Mesendoderm (in vitro differentiated cells): ENCODE data around the gene BOD1.

Experiments
- DNase-seq: peaks from one replicate; pipeline ENCODE4 v3.0.0; 2013
- H2AK5ac ChIP-seq: 2 replicates; pipeline ENCODE4 v1.6.1; 2013; ENCODE audit warnings: low read length, inconsistent platforms
- H2BK120ac ChIP-seq: 2 replicates; pipeline ENCODE4 v1.6.1; 2013; ENCODE audit warnings: low read depth, mild to moderate bottlenecking, low read length, moderate library complexity, mixed read lengths
- H2BK15ac ChIP-seq: replicated peaks from 2 replicates; pipeline ENCODE4 v1.6.1; 2013; ENCODE audit warnings: low read depth, mild to moderate bottlenecking, moderate library complexity
- H2BK5ac ChIP-seq: 2 replicates; pipeline ENCODE4 v1.6.1; 2013; ENCODE audit warnings: low read length, inconsistent platforms
- H3K18ac ChIP-seq: 2 replicates; pipeline ENCODE4 v1.6.1; 2013; ENCODE audit warnings: mild to moderate bottlenecking, low read length, mixed read lengths
- H3K23ac ChIP-seq: one replicate; pipeline ENCODE4 v1.6.1; 2013; ENCODE audit warnings: low read length
- H3K27ac ChIP-seq: 2 replicates; pipeline ENCODE4 v1.5.1; 2013; ENCODE audit warnings: low read depth, mild to moderate bottlenecking, inconsistent platforms, low read length, moderate library complexity
- H3K27me3 ChIP-seq: 2 replicates; pipeline ENCODE4 v1.6.1; 2013; ENCODE audit warnings: low read length, control low read depth, mild to moderate bottlenecking, inconsistent platforms; ENCODE audit not compliant: insufficient read depth, poor library complexity
- H3K36me3 ChIP-seq: 2 replicates; pipeline ENCODE4 v1.6.1; 2013; ENCODE audit warnings: low read length, inconsistent platforms; ENCODE audit not compliant: control insufficient read depth, insufficient read depth
- H3K4ac ChIP-seq: one replicate; pipeline ENCODE4 v1.6.1; 2013; ENCODE audit warnings: low read depth, mild to moderate bottlenecking, low read length, moderate library complexity
- H3K4me1 ChIP-seq: 2 replicates; pipeline ENCODE4 v1.6.1; 2013; ENCODE audit warnings: low read depth, low read length, inconsistent platforms; ENCODE audit not compliant: control insufficient read depth
- H3K4me2 ChIP-seq: 2 replicates; pipeline ENCODE4 v1.6.1; 2013; ENCODE audit warnings: low read length
- H3K4me3 ChIP-seq: 2 replicates; pipeline ENCODE4 v1.5.1; 2013; ENCODE audit warnings: mild to moderate bottlenecking, low read length
- H3K56ac ChIP-seq: one replicate; pipeline ENCODE4 v1.6.1; 2013; ENCODE audit warnings: low read length
- H3K79me1 ChIP-seq: 2 replicates; pipeline ENCODE4 v1.6.1; 2013; ENCODE audit warnings: low read length, inconsistent platforms
- H3K79me2 ChIP-seq: 2 replicates; pipeline ENCODE4 v1.6.1; 2013; ENCODE audit warnings: mild to moderate bottlenecking, low read length; ENCODE audit not compliant: control insufficient read depth, insufficient read depth
- H3K9ac ChIP-seq: 2 replicates; pipeline ENCODE4 v1.6.1; 2013; ENCODE audit warnings: low read length, inconsistent platforms
- H4K5ac ChIP-seq: one replicate; pipeline ENCODE4 v1.6.1; 2013; ENCODE audit warnings: low read length
- H4K8ac ChIP-seq: one replicate; pipeline ENCODE4 v1.6.1; 2013; ENCODE audit warnings: low read depth, mild to moderate bottlenecking, control low read depth, low read length, moderate library complexity
- WGBS: extraction: QIAGEN DNeasy Blood & Tissue Kit; methylation state at CpG from one replicate; pipeline ENCODE4 v1.1.7; 2013; ENCODE audit warnings: low lambda C conversion rate, missing lambda C conversion rate; ENCODE audit not compliant: insufficient coverage; ENCODE audit errors: extremely low coverage; 5-methylcytosine and 5-hydroxymethylcytosine counted together

The BOD1 gene

GRCh38 chr5:173643964-173644363, 27.5 kb upstream of the BOD1 start:
- Histone ChIP-seq H3K36me3 (no peaks in the 10 kb centered on the region), H4K5ac (no peak overlapping the region), H3K4ac (no peak overlapping the region), H3K27ac (no peak overlapping the region), H3K4me3 (no peak overlapping the region), H4K8ac (no peak overlapping the region), H3K9ac (no peak overlapping the region), H3K4me2 (no peak overlapping the region), H3K23ac (no peak overlapping the region), H3K18ac (no peak overlapping the region), H2BK120ac (no peak overlapping the region), H2BK5ac (no peak overlapping the region), H3K79me1 (no peaks in the 10 kb centered on the region), H3K27me3 (no peaks in the 10 kb centered on the region), H3K79me2 (no peaks in the 10 kb centered on the region), H3K4me1 (peaks cover 2% of the 10 kb centered on the region), H2BK15ac (no peak overlapping the region), H3K56ac (no peak overlapping the region), H2AK5ac (no peak overlapping the region)
- peak; percentile 77 for DNase-seq
- no CpG with 5 or more reads among the region's 3 CpGs for WGBS

GRCh38 chr5:173642895-173643481, 26.5 kb upstream of the BOD1 start:
- no peak overlapping the region for H3K9ac ChIP-seq
- no peak overlapping the region for H3K56ac ChIP-seq
- no peak overlapping the region for H2BK5ac ChIP-seq
- H3K4me3 ChIP-seq, result no peak overlapping the region
- H4K5ac ChIP-seq, result no peak overlapping the region
- no peak overlapping the region for H3K27ac ChIP-seq
- H3K23ac ChIP-seq, result no peak overlapping the region
- no peak overlapping the region for H2BK120ac ChIP-seq
- H3K27me3 ChIP-seq, result no peaks in the 10 kb centered on the region
- H3K4ac ChIP-seq, result no peak overlapping the region
- H3K36me3 ChIP-seq, result no peaks in the 10 kb centered on the region
- peaks cover 2% of the 10 kb centered on the region for H3K4me1 ChIP-seq
- DNase-seq, result no peak
- WGBS, result no CpG with 5 or more reads among the region's 11 CpGs
- no peak overlapping the region for H2AK5ac ChIP-seq
- no peak overlapping the region for H4K8ac ChIP-seq
- H3K79me1 ChIP-seq, result no peaks in the 10 kb centered on the region
- no peak overlapping the region for H3K4me2 ChIP-seq
- no peak overlapping the region for H3K18ac ChIP-seq
- H2BK15ac ChIP-seq, result no peak overlapping the region
- H3K79me2 ChIP-seq, result no peaks in the 10 kb centered on the region

GRCh38 chr5:173642191-173642816, 25.9 kb upstream of the BOD1 start:
- no peak overlapping the region for H4K8ac ChIP-seq
- no peak overlapping the region for H2BK5ac ChIP-seq
- H3K79me2 ChIP-seq, result no peaks in the 10 kb centered on the region
- H3K4ac ChIP-seq, result no peak overlapping the region
- H3K79me1 ChIP-seq, result no peaks in the 10 kb centered on the region
- no peak overlapping the region for H2BK15ac ChIP-seq
- no peak overlapping the region for H4K5ac ChIP-seq
- no peak overlapping the region for H2BK120ac ChIP-seq
- no peak overlapping the region for H3K9ac ChIP-seq
- H3K23ac ChIP-seq, result no peak overlapping the region
- H3K36me3 ChIP-seq, result no peaks in the 10 kb centered on the region
- no peak for DNase-seq
- H3K4me2 ChIP-seq, result no peak overlapping the region
- H3K4me3 ChIP-seq, result no peak overlapping the region
- no peak overlapping the region for H2AK5ac ChIP-seq
- no peak overlapping the region for H3K18ac ChIP-seq
- peaks cover 2% of the 10 kb centered on the region for H3K4me1 ChIP-seq
- H3K27me3 ChIP-seq, result no peaks in the 10 kb centered on the region
- H3K56ac ChIP-seq, result no peak overlapping the region
- no CpG with 5 or more reads among the region's 9 CpGs for WGBS
- no peak overlapping the region for H3K27ac ChIP-seq

GRCh38 chr5:173640156-173640804, 23.8 kb upstream of the BOD1 start:
- no CpG with 5 or more reads among the region's 4 CpGs for WGBS

GRCh38 chr5:173638126-173639040, 21.9 kb upstream of the BOD1 start:
- no peak overlapping the region for H4K5ac ChIP-seq
- no peak overlapping the region for H3K56ac ChIP-seq
- no peaks in the 10 kb centered on the region for H3K79me2 ChIP-seq
- WGBS, result no CpG with 5 or more reads among the region's 10 CpGs
- no peak overlapping the region for H4K8ac ChIP-seq
- no peak overlapping the region for H3K27ac ChIP-seq
- no peaks in the 10 kb centered on the region for H3K79me1 ChIP-seq
- H3K4me3 ChIP-seq, result no peak overlapping the region
- DNase-seq, result no peak
- no peak overlapping the region for H3K23ac ChIP-seq
- no peak overlapping the region for H2BK15ac ChIP-seq
- no peak overlapping the region for H2BK120ac ChIP-seq
- no peaks in the 10 kb centered on the region for H3K27me3 ChIP-seq
- H3K4me2 ChIP-seq, result no peak overlapping the region
- H2AK5ac ChIP-seq, result no peak overlapping the region
- no peaks in the 10 kb centered on the region for H3K36me3 ChIP-seq
- no peaks in the 10 kb centered on the region for H3K4me1 ChIP-seq
- H3K9ac ChIP-seq, result no peak overlapping the region
- H3K18ac ChIP-seq, result no peak overlapping the region
- H2BK5ac ChIP-seq, result no peak overlapping the region
- H3K4ac ChIP-seq, result no peak overlapping the region

More at GRCh38 chr5:173640156-173640804, 23.8 kb upstream of the BOD1 start:
- no peak overlapping the region for H3K9ac ChIP-seq
- no peak overlapping the region for H3K18ac ChIP-seq
- no peak overlapping the region for H3K27ac ChIP-seq
- no peak overlapping the region for H4K5ac ChIP-seq
- H2BK120ac ChIP-seq, result no peak overlapping the region
- no peaks in the 10 kb centered on the region for H3K4me1 ChIP-seq
- H3K79me1 ChIP-seq, result no peaks in the 10 kb centered on the region
- no peak overlapping the region for H3K23ac ChIP-seq
- H2AK5ac ChIP-seq, result no peak overlapping the region
- no peak overlapping the region for H2BK15ac ChIP-seq
- H3K56ac ChIP-seq, result no peak overlapping the region
- no peaks in the 10 kb centered on the region for H3K27me3 ChIP-seq
- no peak overlapping the region for H3K4me2 ChIP-seq
- no peaks in the 10 kb centered on the region for H3K36me3 ChIP-seq
- no peaks in the 10 kb centered on the region for H3K79me2 ChIP-seq
- H2BK5ac ChIP-seq, result no peak overlapping the region
- no peak overlapping the region for H3K4ac ChIP-seq
- H3K4me3 ChIP-seq, result no peak overlapping the region
- H4K8ac ChIP-seq, result no peak overlapping the region
- DNase-seq, result no peak
